Astrocyte (in vitro differentiated cells and primary cell): ENCODE results near the gene C1QC.

Source experiments
- CTCF ChIP-seq: IDR thresholded peaks from 2 replicates; pipeline ENCODE4 v1.5.1; 2011; ENCODE audit warnings: low read depth, mild to moderate bottlenecking, inconsistent platforms, low read length, moderate library complexity; ENCODE audit not compliant: insufficient read depth
- EZH2 ChIP-seq: IDR thresholded peaks from 2 replicates; pipeline ENCODE4 v1.6.1; 2012; ENCODE audit warnings: mild to moderate bottlenecking, low read length, inconsistent platforms; ENCODE audit not compliant: insufficient read depth

DNA sequence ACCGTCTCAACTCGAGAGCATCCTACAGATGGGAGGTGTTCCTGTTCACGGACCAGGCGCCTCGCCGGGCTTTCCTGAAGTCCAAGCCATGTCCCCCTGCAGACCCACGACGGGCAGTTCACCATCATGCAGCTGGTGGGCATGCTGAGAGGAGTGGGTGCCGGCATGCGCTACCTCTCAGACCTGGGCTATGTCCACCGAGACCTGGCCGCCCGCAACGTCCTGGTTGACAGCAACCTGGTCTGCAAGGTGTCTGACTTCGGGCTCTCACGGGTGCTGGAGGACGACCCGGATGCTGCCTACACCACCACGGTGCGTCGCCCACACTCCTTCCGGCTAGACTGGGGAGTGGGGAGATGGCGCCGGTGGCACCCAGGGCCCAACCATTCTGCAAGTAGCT lies 44.7 kb upstream of the C1QC start:
- TF ChIP-seq CTCF (no peak), EZH2 (no peak)
